ENCODE results near the gene TAF1B.
A peak's percentile ranks its signal among the peaks of the same experiment; 100 is the strongest.

Gene TAF1B

DNA sequence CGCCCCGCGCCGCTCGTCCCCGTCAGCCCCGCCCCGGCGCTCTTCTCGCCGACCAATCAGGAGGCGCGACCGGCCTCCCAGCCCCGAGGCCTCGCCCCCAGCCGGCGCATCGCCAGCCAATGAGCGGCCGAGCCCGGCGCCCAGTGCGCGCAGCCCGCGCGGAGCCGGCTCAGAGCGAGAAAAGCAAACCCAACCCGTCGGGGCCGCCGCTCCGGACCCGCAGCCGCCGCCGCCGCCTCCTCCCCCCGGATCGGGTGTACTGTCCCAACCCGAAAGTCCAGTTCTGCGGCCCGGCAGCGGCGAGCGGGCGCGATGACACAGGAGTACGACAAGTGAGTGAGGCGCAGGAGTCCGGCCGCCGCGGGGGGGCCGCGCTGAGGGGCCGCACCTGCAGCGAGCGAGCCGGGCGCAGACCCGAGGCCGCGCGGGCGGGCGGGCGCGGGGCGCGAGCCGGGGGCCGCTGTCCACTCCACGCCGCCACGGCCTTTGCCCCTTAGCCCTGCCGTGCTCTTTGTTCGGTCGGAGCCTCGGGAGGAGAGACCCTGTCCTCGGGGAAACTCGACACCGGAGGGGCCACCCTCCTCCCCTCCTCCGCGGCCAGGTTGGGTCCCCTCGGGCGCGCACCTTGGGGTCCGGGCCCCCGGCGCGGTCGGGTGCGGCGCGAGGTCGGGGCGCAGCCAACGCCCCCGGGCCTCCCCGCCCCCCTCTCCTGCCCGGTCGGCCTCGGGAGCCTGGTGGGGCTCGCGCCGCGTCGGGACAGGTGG lies 108.4 kb downstream of the TAF1B start, which contains the start of gene GRHL1:
TSS of gene GRHL1 (plus strand) at position 172 of the 764 bp plus-strand sequence. CDS start at position 313, 141 bp downstream.
- DNase-seq: peak; percentile 93
- Mint-ChIP-seq H3K4me1 (peaks cover 9% of the 10 kb centered on the region), H3K9me3 (no peaks in the 10 kb centered on the region), H3K27me3 (peaks cover 84% of the 10 kb centered on the region), H3K27ac (peak within 1 kb of the TSS; percentile 4), H3K36me3 (no peaks in the 10 kb centered on the region), H3K4me3 (peak within 1 kb of the TSS; percentile 83)
- CTCF ChIA-PET: interaction anchor here (1.0 kb wide), 1 partner anchor 100 kb away, joined by 3 read pairs; no protein-coding TSS in a partner anchor

DNA sequence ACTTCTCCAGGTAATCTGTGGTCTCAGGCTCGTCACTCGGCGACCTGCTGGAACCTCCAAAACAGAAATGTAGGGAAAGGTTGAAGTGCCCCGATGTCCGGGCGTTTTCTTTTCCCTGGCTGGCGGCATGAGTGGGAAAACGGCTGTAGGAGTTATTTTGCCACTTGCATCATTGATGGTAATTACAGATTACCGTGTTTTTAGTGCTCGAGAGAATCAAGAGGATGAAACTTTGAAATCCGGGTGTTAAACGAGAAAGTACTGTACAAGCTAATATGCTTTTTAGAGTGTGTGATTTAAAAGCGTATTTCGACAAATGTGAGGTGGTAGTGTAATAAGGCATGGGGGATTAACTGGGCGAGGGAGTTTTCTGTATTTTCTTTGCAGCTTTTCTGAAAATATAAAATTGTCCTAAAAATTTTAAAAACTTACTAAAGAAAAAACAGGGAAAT lies 109.0 kb downstream of the TAF1B start:
- Mint-ChIP-seq H3K9me3 (no peaks in the 10 kb centered on the region), H3K27ac (no peak overlapping the region), H3K4me1 (peaks cover 9% of the 10 kb centered on the region), H3K4me3 (peak overlapping the region; percentile 55), H3K27me3 (peaks cover 88% of the 10 kb centered on the region), H3K36me3 (no peaks in the 10 kb centered on the region)
- CTCF ChIA-PET: interaction anchor here (1.0 kb wide), 1 partner anchor 100 kb away, joined by 3 read pairs; no protein-coding TSS in a partner anchor
- DNase-seq: no peak

DNA sequence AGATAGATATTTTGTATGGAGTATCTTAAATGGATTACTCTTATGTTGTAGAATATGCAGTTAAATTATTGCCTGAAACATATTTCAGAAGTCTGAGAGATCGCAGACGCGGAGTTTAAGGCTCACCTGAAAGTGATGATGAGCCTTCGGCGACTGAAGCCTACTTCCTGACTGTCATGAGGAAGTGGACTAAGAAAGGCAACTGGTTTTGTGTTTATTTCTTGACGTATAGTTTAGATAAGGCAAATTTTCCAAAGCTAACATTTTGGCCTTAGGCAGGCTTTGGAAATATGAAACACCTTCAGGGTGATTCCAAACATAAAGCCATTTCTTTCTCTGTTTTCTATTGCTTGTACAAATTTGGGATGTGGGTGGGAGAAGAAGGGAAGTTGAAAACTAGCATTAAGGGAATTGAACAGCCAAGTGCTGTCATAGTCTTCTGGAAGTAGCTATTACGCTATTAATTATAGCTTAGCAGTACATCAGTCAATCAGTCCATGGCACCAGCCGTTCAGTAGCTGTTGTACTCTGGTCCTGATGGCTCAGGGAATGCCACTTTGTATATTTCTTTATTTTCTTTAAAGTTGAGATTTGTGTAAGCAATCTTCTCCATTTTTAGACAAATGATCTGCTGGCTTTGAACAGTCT lies 109.7 kb downstream of the TAF1B start:
- H3K4me3 Mint-ChIP-seq: no peak overlapping the region
- no peaks in the 10 kb centered on the region for H3K9me3 Mint-ChIP-seq
- DNase-seq: no peak
- no peak overlapping the region for H3K27ac Mint-ChIP-seq
- peaks cover 9% of the 10 kb centered on the region for H3K4me1 Mint-ChIP-seq
- CTCF ChIA-PET: interaction anchor here (1.0 kb wide), 1 partner anchor 99 kb away, joined by 3 read pairs; no protein-coding TSS in a partner anchor
- H3K36me3 Mint-ChIP-seq: no peaks in the 10 kb centered on the region
- peaks cover 88% of the 10 kb centered on the region for H3K27me3 Mint-ChIP-seq

DNA sequence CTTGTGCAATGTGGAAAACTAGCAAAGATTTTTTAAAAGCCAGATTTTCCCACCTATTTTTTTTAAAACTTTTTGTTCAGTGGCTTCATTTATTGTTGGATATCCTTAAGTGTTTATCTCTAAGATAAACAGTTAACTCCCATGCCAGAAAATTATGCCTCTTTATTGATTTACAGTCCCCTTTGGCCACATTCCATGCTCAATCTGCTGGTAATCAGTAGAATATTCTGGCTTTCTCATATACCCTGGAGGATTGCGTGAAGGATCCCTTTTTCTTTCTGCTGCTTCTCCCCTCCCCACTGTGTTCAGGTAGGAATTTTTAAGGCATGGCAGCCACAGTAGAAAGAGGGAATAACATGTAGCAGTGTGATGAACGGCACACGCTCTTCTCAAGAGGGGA lies 110.9 kb downstream of the TAF1B start:
- Mint-ChIP-seq H3K4me3 (no peak overlapping the region), H3K27me3 (peaks cover 86% of the 10 kb centered on the region), H3K4me1 (peaks cover 9% of the 10 kb centered on the region), H3K36me3 (no peaks in the 10 kb centered on the region), H3K9me3 (no peaks in the 10 kb centered on the region), H3K27ac (no peak overlapping the region)
- no peak for DNase-seq
- CTCF ChIA-PET: no interaction called here

DNA sequence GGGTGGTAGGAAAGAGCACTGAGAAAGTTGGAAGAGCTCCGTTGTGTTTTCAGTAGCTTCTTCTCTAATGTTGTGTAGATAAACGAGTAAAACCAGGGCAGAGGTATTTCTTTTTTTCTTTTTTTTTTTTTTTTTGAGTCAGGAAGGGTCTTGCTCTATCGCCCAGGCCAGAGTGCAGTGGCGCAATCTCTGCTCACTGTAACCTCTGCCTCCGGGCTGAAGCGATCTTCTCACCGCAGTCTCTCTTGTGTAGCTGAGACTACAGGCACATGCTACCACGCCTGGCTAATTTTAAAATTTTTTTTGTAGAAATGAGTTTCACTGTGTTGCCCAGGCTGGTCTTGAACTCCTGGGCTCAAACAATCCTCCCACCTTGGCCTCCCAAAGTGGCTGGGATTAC lies 114.8 kb downstream of the TAF1B start:
- Mint-ChIP-seq H3K27ac (no peak overlapping the region), H3K36me3 (no peaks in the 10 kb centered on the region), H3K9me3 (no peaks in the 10 kb centered on the region), H3K4me3 (no peak overlapping the region), H3K4me1 (no peaks in the 10 kb centered on the region), H3K27me3 (peaks cover 54% of the 10 kb centered on the region)
- no peak for DNase-seq
- CTCF ChIA-PET: interaction anchor here (0.7 to 1.0 kb wide), 2 partner anchors 10 kb away, joined by 4 to 6 read pairs; no protein-coding TSS in a partner anchor

DNA sequence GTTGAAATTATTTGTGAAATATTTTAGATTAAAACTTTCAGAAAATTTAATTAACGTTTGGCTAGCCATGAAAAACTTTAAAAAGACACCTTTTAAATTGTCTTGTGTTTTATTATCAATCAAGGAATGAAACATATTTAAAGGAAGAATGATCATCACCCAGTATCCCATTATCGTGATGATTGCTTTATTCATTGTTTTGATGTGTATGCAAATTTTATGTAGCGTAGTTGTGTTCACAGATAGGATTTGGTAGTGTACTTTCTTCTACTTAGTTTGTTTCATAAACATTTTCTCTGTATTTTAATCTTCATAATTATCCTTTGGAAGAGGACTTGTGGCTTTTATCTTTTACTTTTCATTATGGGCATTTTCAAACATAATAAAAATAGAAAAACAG lies 116.0 kb downstream of the TAF1B start:
- H3K4me3 Mint-ChIP-seq: no peak overlapping the region
- no peaks in the 10 kb centered on the region for H3K4me1 Mint-ChIP-seq
- no peaks in the 10 kb centered on the region for H3K9me3 Mint-ChIP-seq
- DNase-seq: no peak
- H3K27ac Mint-ChIP-seq: no peak overlapping the region
- peaks cover 44% of the 10 kb centered on the region for H3K27me3 Mint-ChIP-seq
- CTCF ChIA-PET: no interaction called here
- H3K36me3 Mint-ChIP-seq: no peaks in the 10 kb centered on the region

DNA sequence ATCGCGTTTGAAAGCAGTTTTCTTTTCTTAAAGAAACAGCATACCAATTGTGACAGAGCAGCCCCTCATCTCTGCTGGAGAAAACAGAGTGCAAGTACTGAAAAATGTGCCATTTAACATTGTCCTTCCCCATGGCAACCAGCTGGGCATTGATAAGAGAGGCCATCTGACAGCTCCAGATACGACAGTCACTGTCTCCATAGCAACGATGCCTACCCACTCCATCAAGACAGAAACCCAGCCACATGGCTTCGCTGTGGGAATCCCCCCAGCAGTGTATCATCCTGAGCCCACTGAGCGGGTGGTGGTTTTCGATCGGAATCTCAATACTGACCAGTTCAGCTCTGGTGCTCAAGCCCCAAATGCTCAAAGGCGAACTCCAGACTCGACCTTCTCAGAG lies 117.7 kb downstream of the TAF1B start:
- Mint-ChIP-seq H3K9me3 (no peaks in the 10 kb centered on the region), H3K36me3 (no peaks in the 10 kb centered on the region), H3K4me3 (no peak overlapping the region), H3K27ac (no peak overlapping the region), H3K4me1 (peaks cover 12% of the 10 kb centered on the region), H3K27me3 (peaks cover 28% of the 10 kb centered on the region)
- no peak for DNase-seq
- CTCF ChIA-PET: interaction anchor here (1.0 to 1.5 kb wide), 3 partner anchors 11 to 88 kb away, joined by 3 to 7 read pairs (median 5); no protein-coding TSS in a partner anchor

DNA sequence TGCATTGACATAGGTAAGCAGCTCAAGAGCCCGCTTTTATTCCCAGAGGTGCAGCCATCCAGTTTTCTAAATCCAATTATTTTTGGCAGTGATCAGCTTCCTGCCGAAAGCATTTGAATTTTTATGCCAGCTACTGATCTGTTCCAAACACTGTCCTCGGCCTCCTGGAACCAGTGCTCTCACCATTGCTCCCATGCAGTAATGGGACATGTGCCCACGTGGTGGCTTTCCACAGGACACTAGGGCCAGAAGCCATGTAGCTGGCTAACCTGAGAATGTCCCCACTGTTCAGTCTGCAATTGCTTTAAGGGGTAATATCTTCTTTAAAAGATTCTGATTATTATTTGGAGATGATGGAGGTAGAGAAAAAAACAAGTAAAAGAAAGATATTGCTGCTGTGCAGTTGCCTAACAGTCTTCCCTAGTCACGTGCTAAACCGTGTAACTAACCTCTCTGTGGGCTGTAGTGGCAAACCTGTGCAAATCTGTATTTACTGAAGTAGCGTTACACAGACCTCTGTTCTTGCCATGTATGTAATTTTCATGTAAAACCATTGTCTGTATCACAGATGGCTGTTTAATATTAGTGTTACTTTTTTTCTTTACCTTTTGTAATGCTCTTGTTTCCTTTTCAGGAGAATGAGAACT lies 121.2 kb downstream of the TAF1B start:
- peaks cover 15% of the 10 kb centered on the region for H3K4me1 Mint-ChIP-seq
- peaks cover 7% of the 10 kb centered on the region for H3K27me3 Mint-ChIP-seq
- DNase-seq: no peak
- peak overlapping the region; percentile 56 for H3K27ac Mint-ChIP-seq
- no peaks in the 10 kb centered on the region for H3K36me3 Mint-ChIP-seq
- no peaks in the 10 kb centered on the region for H3K9me3 Mint-ChIP-seq
- CTCF ChIA-PET: interaction anchor here (0.9 kb wide), 1 partner anchor 22 kb away, joined by 4 read pairs; no protein-coding TSS in a partner anchor
- no peak overlapping the region for H3K4me3 Mint-ChIP-seq

DNA sequence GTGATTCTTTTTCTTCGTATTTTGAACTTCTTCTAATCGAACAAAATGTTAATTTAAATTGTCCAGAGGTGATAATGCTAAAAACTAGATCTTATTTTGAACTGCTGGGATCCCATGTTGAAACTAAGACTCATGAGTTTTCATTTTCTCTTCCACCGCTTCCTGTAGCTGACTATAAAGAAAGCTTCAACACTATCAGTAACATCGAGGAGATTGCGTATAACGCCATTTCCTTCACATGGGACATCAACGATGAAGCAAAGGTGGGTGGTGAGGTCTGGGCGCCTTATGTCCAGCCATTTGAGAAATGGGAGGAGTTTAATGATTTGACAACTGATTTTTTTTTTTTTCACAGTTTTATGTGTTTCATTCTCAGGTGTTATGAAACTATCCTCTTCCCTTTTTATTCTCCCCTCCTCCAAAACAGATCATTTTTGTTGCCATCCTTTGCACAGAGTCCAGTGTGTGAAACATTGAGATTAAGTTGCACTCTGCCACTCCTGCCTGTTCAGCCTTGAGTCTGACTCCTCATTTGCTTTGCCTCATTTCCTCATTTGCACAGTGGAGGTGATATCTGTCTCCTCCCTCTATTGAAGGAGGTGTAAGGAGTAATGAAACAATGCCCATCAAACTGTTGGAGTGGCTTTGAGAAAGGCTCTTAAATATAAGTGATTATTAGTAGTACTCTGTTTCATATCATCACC lies 122.0 kb downstream of the TAF1B start:
- Mint-ChIP-seq H3K27ac (peak overlapping the region; percentile 56), H3K4me1 (peaks cover 15% of the 10 kb centered on the region), H3K4me3 (no peak overlapping the region), H3K27me3 (peaks cover 7% of the 10 kb centered on the region), H3K36me3 (no peaks in the 10 kb centered on the region), H3K9me3 (no peaks in the 10 kb centered on the region)
- CTCF ChIA-PET: no interaction called here
- DNase-seq: no peak

DNA sequence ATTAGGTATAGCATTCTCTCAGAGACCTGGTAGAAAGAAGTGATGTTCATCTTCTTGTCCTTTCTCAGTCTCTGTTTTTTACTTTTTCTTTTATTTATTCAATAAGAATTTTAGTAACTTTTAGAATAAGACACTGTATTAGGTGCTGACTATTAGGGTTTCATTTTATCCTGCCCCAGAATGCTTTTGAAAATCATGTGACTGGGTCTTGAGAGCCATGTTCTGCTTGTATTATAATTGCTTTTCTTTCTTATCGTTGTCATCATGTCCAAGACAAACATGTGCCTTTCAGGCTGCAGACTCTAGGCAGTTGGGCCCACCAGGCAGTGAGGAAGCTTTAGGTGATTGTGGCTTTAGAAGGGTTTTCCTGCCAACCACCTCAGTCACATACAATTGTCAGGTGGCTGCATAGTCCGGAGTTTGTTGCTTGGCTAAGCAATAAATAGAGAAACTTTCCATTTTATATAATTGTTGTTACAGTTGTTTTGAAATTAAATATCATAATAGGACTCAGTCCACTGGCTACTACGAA lies 123.3 kb downstream of the TAF1B start:
- Mint-ChIP-seq H3K27ac (no peak overlapping the region), H3K9me3 (no peaks in the 10 kb centered on the region), H3K4me1 (peaks cover 15% of the 10 kb centered on the region), H3K4me3 (no peak overlapping the region), H3K27me3 (peaks cover 4% of the 10 kb centered on the region), H3K36me3 (no peaks in the 10 kb centered on the region)
- CTCF ChIA-PET: interaction anchor here (0.6 kb wide), 1 partner anchor 914 kb away, joined by 3 read pairs; no protein-coding TSS in a partner anchor
- no peak for DNase-seq

DNA sequence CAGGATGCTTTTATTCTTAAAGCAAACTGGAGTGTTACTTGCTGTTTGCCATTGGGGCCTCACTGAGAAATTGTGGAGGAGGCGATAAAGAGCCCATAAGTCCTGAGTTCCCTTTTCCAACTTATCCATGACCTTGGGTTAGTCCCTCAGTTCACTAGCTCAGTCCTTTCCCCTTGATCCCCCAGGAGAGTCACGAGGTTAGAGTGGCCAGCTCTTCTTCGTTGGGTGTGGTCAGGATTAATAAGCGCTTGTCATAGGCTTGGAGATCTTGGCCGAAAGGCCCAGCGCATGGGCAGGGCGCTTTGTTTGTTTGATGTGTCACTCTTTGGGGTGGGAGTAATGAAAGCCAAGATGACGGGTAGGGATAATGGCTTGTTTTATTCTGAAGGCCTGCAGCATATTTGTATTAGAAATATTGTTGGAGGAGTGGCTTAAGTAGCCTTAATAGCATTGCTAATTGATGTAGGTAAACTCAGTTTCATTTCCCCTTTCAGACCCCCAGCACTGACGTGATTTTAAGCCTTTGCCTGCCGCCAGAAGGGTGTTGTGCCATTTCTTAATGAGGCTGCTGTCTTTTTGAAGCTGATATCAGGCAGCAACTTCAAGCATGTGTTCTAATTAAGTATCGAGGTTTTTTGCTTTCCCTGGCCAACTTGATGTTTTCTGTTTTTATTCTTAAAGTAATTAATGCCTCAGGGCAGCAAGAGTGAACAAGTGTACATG lies 123.9 kb downstream of the TAF1B start:
- DNase-seq: no peak
- H3K36me3 Mint-ChIP-seq: no peaks in the 10 kb centered on the region
- H3K4me1 Mint-ChIP-seq: peaks cover 15% of the 10 kb centered on the region
- no peaks in the 10 kb centered on the region for H3K9me3 Mint-ChIP-seq
- H3K27ac Mint-ChIP-seq: no peak overlapping the region
- peaks cover 8% of the 10 kb centered on the region for H3K27me3 Mint-ChIP-seq
- CTCF ChIA-PET: interaction anchor here (0.6 to 5.4 kb wide), 3 partner anchors 9 to 914 kb away, joined by 3 to 39 read pairs (median 4); no protein-coding TSS in a partner anchor
- no peak overlapping the region for H3K4me3 Mint-ChIP-seq

DNA sequence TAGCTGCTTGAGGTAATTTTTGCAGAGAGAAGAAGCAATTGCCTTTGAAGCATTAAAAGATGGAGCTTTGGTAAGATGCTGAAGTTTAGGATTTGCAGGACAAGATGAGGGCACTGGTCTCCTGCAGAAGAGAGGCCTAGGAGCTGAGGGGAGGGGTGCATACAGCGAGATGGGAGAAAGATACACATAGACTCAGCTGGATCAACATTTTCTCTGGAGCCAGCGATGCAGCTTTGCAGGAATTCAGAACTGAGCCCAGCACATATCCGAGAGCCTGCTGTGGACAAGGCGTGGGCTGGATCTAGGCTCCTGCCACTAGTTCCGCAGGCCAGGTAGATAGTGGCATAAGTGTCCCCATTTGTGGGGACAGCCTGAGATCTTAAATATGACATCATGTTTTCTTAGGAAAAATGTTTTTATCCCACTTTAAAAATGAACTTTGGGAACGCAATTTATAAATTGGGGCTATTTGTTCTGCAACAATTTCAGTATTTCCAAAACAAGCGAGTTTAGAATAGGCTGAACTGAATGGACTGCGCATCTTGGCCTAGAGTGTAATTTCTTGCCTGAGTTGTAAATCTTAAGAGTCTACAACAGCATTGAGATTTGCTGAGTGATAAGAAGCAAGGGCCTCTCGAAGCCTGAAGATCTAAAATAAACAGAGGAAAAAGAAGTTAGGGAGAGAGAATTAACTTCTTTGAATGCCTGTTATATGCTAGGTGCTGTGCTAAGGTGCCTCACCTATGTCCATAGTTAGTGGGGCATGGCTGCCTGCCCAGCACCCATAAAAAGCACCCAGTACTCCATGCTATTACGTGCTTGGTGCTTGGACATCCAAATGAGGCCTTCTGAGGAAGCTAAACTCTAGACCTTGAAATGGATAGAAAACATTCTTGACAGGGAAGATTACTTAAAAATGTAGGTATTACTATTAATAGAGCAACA lies 125.6 kb downstream of the TAF1B start:
- Mint-ChIP-seq H3K4me3 (no peak overlapping the region), H3K27ac (no peak overlapping the region), H3K36me3 (no peaks in the 10 kb centered on the region), H3K27me3 (peaks cover 17% of the 10 kb centered on the region), H3K4me1 (peaks cover 15% of the 10 kb centered on the region), H3K9me3 (no peaks in the 10 kb centered on the region)
- DNase-seq: no peak
- CTCF ChIA-PET: interaction anchor here (0.6 to 5.4 kb wide), 3 partner anchors 11 to 16 kb away, joined by 3 to 39 read pairs (median 4); no protein-coding TSS in a partner anchor
